Measurements from ENCODE around the gene TMEM63A. TPM values are rescaled to one million over a fixed set of nuclear protein-coding genes. Genes with fewer than 3 reads are reported as not detected.
A peak's percentile ranks its signal among the peaks of the same experiment; 100 is the strongest.

TMEM63A gene
- total and polyA plus RNA-seq, 2 of the 13 experiments (the other 11 are each of a cell fraction or from before 2014, with no cell fraction given) = 23.9 to 53.3 TPM

DNA sequence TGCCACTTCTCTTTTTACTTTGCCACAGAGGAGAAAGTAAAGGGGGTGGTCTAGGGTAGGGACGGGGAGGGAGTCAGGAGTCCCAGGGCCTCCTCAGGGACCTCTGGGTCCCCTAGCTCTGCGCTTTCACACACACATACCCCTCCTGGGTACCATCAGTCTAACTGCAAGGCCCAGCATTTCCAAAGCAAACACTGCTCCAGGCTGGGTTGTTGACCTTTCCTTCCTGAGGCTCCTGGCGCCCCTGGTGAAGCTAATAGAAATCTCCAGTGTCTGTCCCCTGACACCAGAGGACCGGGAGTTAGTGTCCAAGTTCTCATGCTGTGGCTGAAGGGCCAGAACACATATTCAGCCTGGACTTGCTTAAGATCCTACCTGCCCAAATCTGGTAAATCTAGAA, 3.9 kb downstream of the TMEM63A start (continued):
- TF ChIP-seq PATZ1 (CRISPR knock-in tag; IDR thresholded peaks at IDR 0.05) (peak; percentile 15; the same call in 1 of the 2 replicates), FOXA3 (CRISPR knock-in tag; IDR thresholded peaks at IDR 0.05) (peak; percentile 62), RXRA (CRISPR knock-in tag; IDR thresholded peaks at IDR 0.05) (peak; percentile 70; the same call in 1 of the 2 replicates), HDAC2 (CRISPR knock-in tag; IDR thresholded peaks at IDR 0.05) (peak; percentile 41; the same call in 1 of the 2 replicates), SAP130 (CRISPR knock-in tag; IDR thresholded peaks at IDR 0.05; ENCODE audit: low read depth) (0 out of 2 replicates have a peak, but pooled peaks have one; percentile 33), ETV6 (CRISPR knock-in tag; conservative IDR thresholded peaks at IDR 0.05) (no peak), SNAPC2 (CRISPR knock-in tag; IDR thresholded peaks at IDR 0.05) (no peak), STAG1 (CRISPR knock-in tag; IDR thresholded peaks at IDR 0.05) (peak; percentile 23; the same call in 1 of the 2 replicates), GATAD2A (CRISPR knock-in tag; IDR thresholded peaks at IDR 0.05) (peak; percentile 32; the same call in 1 of the 2 replicates), ZNF614 (CRISPR knock-in tag; IDR thresholded peaks at IDR 0.05; ENCODE audit: borderline replicate concordance) (0 out of 2 replicates have a peak, but pooled peaks have one; percentile 28), ZFX (CRISPR knock-in tag; IDR thresholded peaks at IDR 0.05; ENCODE audit: low read depth) (peak; percentile 48; the same call in 1 of the 2 replicates), HNF4A (CRISPR knock-in tag; IDR thresholded peaks at IDR 0.05) (no peak), ZNF430 (CRISPR knock-in tag; IDR thresholded peaks at IDR 0.05) (no peak)
- TF ChIP-seq, protein P1, sequence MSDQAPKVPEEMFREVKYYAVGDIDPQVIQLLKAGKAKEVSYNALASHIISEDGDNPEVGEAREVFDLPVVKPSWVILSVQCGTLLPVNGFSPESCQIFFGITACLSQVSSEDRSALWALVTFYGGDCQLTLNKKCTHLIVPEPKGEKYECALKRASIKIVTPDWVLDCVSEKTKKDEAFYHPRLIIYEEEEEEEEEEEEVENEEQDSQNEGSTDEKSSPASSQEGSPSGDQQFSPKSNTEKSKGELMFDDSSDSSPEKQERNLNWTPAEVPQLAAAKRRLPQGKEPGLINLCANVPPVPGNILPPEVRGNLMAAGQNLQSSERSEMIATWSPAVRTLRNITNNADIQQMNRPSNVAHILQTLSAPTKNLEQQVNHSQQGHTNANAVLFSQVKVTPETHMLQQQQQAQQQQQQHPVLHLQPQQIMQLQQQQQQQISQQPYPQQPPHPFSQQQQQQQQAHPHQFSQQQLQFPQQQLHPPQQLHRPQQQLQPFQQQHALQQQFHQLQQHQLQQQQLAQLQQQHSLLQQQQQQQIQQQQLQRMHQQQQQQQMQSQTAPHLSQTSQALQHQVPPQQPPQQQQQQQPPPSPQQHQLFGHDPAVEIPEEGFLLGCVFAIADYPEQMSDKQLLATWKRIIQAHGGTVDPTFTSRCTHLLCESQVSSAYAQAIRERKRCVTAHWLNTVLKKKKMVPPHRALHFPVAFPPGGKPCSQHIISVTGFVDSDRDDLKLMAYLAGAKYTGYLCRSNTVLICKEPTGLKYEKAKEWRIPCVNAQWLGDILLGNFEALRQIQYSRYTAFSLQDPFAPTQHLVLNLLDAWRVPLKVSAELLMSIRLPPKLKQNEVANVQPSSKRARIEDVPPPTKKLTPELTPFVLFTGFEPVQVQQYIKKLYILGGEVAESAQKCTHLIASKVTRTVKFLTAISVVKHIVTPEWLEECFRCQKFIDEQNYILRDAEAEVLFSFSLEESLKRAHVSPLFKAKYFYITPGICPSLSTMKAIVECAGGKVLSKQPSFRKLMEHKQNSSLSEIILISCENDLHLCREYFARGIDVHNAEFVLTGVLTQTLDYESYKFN (CRISPR knock-in tag; conservative IDR thresholded peaks at IDR 0.05) = 0 out of 2 replicates have a peak, but pooled peaks have one; percentile 18

All from HepG2 (cell line).